ENCODE data around the gene CCDC110. TPM values are rescaled to one million over a fixed set of nuclear protein-coding genes. Genes with fewer than 3 reads are reported as not detected.

Gene CCDC110
- total and polyA plus RNA-seq, 2 of the 4 experiments (the other 2 are of a cell fraction): 0.46 to 0.90 TPM

GRCh38 chr4:185461565-185461964, 10.0 kb downstream of the CCDC110 start:
- DNase-seq: no peak
- ChIA-PET CTCF (no interaction called here), POLR2A (ENCODE audit: unreplicated experiment) (no interaction called here)
- Histone ChIP-seq H3K4ac (ENCODE audit: low read depth, low read length) (no peak overlapping the region), H4K91ac (ENCODE audit: insufficient read depth, low read depth, low read length) (no peak overlapping the region), H3K36me3 (ENCODE audit: control insufficient read depth, insufficient read depth, low read length) (no peaks in the 10 kb centered on the region), H3K27me3 (ENCODE audit: control insufficient read depth, insufficient read depth, low read length) (no peaks in the 10 kb centered on the region), H2AFZ (replicated peaks; ENCODE audit: low read length, poor library complexity) (no peak overlapping the region), H2BK120ac (ENCODE audit: low read depth, low read length) (no peak overlapping the region), H3K79me1 (ENCODE audit: low read depth in 1 of 2, low read length in 2 of 2) (no peaks in the 10 kb centered on the region), H3K9ac (ENCODE audit: low read depth, low read length) (no peak overlapping the region), H3K4me1 (ENCODE audit: control insufficient read depth, insufficient read depth, low read length) (peaks cover 10% of the 10 kb centered on the region), H2BK5ac (ENCODE audit: low read depth, low read length, poor library complexity, severe bottlenecking) (no peak overlapping the region), H3K56ac (ENCODE audit: extremely low read depth, insufficient read depth, low read length) (no peak overlapping the region), H3K14ac (replicated peaks; ENCODE audit: low read depth, low read length) (no peak overlapping the region), H3K18ac (ENCODE audit: low read depth, low read length) (no peak overlapping the region), H3K23ac (ENCODE audit: low read depth, low read length) (no peak overlapping the region), H2AK9ac (replicated peaks; ENCODE audit: low read depth, low read length, poor library complexity) (no peak overlapping the region), H2BK20ac (ENCODE audit: low read depth, low read length) (no peak overlapping the region), H4K5ac (ENCODE audit: low read depth, low read length) (no peak overlapping the region), H2AK5ac (ENCODE audit: low read depth, low read length) (no peak overlapping the region), H3K4me2 (ENCODE audit: low read depth, low read length) (no peak overlapping the region), H4K8ac (ENCODE audit: low read depth in 2 of 2, low read length in 2 of 2) (no peak overlapping the region), H3K4me3 (ENCODE audit: insufficient read depth, low read depth, low read length) (no peak overlapping the region), H3K9me1 (ENCODE audit: insufficient read depth, low read length) (peaks cover 7% of the 10 kb centered on the region), H4K20me1 (ENCODE audit: insufficient read depth, low read length) (no peaks in the 10 kb centered on the region), H2BK15ac (ENCODE audit: low read depth, low read length) (no peak overlapping the region), H3K27ac (ENCODE audit: insufficient read depth, low read length) (no peak overlapping the region), H3K9me3 (ENCODE audit: control insufficient read depth, insufficient read depth, low read length) (no peaks in the 10 kb centered on the region)
- in situ Hi-C loops (cut with MboI; ENCODE audit: low sequenced_read_pairs): no loop called here
- dilution Hi-C loops (cut with HindIII; ENCODE audit: low sequenced_read_pairs, unreplicated experiment): no loop called here
- no TSS peak for BruUV-seq (replicated peaks)
- no peak for ATAC-seq (ENCODE audit: low read depth)
- WGBS, 2 experiments (ENCODE audit: extremely low coverage in 2 of 2, insufficient read length in 1 of 2): 80% methylated on average over 2 of the region's 8 CpGs; no CpG with 5 or more reads in 1 of the 2 experiments
- intact Hi-C loops (cut with micrococcal nuclease): no loop called here
- TF ChIP-seq BHLHE40 (IDR thresholded peaks at IDR 0.05; ENCODE audit: low read depth, low read length) (no peak), RCOR1 (IDR thresholded peaks at IDR 0.05; ENCODE audit: insufficient replicate concordance, low read length) (no peak), FOS (IDR thresholded peaks at IDR 0.05; ENCODE audit: low read depth, low read length) (no peak), MXI1 (IDR thresholded peaks at IDR 0.05; ENCODE audit: borderline replicate concordance, low read depth, low read length) (no peak), CEBPB (IDR thresholded peaks at IDR 0.05; ENCODE audit: low read depth, low read length) (no peak)
